Activated T-cell treated with anti-CD3 and anti-CD28 coated beads for 4 hours (primary cell): ENCODE data around the gene RPL32.
"Not testable (repeated sequence)": the region's sequence is repeated elsewhere in the genome, so short reads cannot be mapped to it uniquely, and the experiment has no call there.

Source experiments
- DNase-seq: peaks from one replicate; pipeline ENCODE4 v3.0.0-alpha.2; 2020

RPL32 gene

DNA sequence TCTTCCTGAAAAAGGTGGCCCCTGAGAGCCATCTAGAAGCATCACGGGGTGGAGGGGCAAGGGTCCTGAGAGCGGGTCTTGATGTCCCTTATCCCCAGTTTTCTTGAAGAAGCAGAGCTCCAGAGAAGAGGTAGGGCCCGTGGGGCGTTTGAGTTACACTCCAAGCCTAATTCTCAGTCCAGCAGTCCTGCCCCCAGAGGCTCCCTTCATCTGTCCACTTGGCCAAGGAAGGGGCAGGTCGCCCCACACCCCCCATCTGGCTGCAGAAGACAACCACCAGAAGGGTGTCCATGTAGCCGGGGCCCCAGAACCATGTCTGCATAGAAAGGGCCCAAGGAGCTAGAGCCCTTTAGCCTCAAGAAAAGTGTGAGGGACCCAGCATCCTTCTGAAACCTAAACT is 25.5 kb upstream of the RPL32 start:
- DNase-seq, result no peak

DNA sequence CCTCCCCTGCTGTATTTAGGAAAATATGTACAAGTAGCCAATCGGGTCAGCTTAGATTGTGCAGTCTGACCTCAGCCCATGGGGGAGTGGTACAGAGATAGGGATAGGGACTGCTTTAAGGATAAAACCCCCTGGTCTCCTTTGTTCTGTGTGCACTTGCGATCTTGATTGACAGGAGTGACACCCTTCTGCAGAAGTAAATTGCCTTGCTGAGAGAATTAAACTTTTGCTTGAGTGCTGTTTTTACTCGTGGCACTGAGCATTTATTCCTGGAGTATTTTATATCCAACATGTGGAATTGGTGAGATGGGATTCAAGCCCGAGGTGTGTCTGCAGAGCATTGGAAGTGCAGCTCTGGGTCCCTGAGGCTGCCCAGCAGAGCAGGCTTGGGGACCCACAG is 23.9 kb upstream of the RPL32 start:
- DNase-seq, result no peak

DNA sequence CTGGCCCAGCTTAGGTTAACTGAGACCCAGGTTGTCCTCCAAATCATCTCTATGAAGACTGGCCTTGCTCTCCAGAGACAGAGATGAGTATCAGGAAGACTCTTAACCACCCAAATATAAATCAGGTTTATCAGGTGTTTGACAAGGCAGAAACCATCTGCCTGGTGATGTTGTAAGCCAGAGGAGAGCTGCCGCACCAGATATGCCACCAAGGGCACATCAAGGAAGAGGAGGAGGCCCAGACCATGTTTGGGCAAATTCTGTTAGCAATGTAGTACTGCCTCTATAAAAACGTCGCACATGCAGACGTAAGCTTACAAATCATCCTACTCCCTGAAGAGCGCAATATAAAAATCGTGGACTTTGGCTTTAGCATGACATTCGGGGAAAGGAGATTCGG is 21.0 kb upstream of the RPL32 start:
- no peak for DNase-seq

DNA sequence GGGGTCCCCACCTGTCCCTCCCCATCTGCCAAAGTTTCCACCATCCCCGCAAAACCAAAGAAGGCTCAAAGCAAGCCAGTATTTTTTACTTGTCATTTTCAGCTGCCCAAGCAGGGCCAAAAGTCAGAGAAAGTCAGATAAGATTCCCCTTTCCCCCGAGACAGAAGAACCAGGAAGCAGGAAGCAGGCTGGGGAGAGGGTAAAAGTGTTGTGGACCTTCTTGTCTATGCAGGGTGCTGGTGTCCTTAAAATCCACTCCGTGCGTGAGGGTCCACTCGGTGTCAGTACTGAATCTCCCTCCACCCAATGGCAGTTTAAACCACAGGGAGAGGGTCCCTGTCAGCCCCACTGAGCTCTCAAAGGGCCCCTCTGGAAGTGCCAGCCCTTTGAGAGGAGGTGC is 20.2 kb upstream of the RPL32 start:
- DNase-seq, result no peak

- no peak for DNase-seq
These were observed 18.5 kb upstream of the RPL32 start for GRCh38 chr3:12859840-12860239.

DNA sequence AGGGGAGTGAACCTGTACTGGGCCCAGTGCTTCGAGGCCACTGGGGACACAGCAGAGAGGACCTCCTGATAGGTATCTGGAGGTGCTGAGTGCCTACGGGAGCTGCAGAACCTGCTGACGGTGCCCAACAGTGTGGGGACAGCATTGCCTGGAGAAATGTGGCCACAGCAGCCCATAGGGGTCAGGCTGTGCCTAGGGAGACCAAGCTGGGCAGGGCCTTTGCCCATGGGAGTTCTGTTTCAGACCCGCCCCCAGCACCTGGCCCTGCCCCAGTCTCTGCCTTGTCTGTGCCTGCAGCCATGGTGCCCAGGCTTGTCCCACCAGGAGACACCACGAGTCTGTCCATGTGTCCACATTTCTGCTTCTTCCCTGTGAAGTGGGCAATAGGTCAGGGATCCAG is 15.3 kb upstream of the RPL32 start:
- no peak for DNase-seq

DNA sequence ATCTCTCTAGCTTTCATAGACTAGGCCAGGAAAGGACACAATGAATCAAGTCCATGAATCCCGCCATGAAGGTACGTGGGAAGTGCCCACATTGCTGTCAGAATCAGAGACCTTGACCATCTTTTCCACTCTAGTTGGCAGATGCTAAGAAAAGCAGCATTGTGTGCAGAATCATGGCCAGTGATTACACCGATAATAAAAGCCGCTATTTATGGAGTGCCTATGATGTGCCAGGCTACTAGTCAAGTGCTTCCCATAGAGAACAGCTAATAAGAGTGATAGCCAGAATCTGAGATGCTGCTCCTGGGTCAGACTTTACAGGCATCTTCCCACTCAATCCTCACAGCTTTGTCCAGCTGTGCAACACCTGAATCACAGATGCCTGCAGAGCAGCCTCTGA is 13.2 kb upstream of the RPL32 start:
- DNase-seq, result no peak

- not testable (repeated sequence) for DNase-seq
These were observed 12.5 kb upstream of the RPL32 start for GRCh38 chr3:12853847-12854246.

GRCh38 chr3:12852201-12852600 is 10.8 kb upstream of the RPL32 start:
- no peak for DNase-seq

DNA sequence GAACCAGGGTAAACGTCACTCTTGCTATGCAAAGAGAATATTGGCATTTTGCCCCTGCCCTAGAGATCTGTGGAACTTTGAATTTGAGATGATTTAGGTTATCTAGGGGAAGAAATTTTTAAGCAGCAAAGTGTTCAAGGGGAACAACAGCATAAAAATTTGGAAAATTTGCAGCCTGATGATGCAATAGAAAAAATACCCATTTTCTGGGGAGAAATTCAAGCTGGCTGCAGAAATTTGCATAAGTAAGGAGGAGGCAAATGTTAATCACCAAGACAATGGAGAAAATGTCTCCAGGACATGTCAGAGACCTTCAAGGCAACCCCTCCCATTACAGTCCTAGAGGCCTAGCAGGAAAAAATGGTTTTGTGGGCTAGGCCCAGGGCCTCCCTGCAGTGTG is 4.4 kb upstream of the RPL32 start:
- DNase-seq, result no peak

DNA sequence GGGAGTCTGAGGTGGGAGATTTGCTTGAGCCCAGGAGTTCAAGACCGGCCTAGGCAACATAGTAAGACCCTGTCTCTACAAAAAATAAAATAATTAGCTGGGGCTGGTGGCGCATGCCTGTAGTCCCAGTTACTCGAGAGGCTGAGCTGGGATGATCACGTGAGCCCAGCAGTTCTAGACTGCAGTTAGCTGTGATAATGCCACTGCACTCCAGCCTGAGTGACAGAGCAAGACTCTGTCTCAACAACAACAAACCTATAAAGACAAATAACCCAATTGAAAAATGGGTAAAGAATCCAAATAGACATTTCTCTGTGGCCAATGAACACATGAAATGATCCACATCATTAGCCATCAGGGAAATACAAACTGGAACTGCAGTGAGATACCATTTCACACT is 1.1 kb upstream of the RPL32 start:
- DNase-seq, result no peak

DNA sequence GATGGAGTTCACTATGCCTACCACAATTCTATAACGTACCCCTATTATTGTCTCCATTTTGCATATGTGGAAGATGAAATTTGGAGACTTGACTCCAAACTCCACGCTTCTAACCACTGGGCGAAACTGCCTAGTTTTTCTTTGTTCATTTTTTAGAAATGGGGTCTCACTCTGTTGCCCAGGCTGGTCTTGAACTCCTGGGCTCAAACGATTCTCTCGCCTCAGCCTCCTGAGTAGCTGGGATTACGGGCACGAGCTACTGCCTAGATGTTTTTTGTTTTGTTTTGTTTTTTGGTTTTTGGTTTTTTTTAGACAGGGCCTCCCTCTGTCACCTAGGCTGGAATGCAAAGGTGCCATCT is 584 bp upstream of the RPL32 start:
- no peak for DNase-seq

- no peak for DNase-seq
These were observed 695 bp downstream of the RPL32 start for GRCh38 chr3:12840591-12841148.

DNA sequence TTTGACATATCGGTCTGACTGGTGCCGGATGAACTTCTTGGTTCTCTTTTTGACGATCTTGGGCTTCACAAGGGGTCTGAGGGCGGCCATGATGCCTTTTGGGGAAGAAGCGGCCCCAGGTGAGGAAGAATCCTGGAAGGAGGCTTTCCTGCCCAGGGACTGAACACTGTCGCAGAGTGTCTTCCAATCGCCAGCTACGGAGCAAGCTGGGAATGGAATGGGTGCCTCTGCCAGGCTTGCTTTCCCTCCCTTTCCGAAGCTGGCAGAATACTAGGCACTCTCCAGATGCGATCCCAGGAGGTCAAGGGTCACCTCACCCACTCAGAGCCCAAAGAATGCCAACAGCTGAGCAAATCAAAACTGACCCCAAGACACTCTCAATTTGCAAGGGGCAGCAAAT is 1.2 kb downstream of the RPL32 start:
- DNase-seq, result not testable (repeated sequence)

GRCh38 chr3:12839156-12839946 is 2.0 kb downstream of the RPL32 start:
- no peak for DNase-seq

DNA sequence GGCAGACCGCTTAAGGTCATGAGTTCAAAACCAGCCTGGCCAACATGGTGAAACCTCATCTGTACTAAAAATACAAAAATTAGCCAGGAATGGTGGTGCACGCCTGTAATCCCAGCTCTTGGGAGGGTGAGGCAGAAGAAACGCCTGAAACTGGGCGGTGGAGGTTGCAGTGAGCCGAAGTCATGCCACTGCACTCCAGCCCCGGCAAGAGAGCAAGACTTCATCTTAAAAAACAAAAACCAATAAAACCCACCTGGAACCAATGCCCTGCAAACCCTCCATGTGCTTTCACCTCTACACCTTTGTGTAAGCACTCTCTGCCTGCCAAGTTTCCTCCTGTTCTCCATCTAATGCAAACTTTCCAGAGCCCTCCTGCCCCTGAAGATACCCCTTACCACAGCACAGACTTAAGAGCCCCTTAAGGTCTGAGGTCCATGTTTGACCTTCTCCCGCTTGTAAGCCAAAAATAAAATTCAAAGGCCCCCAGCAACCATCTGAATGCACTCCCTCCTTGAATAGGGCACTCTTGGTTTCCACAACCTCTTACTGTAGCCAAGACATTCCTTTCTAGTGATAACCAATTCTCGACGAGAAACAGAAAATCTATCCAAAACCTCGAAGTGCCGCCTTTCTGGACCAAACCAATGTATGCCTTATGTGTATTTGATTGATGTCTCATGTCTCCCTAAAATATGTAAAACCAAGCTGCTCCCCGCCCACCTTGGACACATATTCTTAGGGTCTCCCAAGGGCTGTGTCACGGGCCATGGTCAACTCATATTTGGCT is 3.0 kb downstream of the RPL32 start:
- no peak for DNase-seq

- DNase-seq, result no peak
These were observed 3.9 kb downstream of the RPL32 start for GRCh38 chr3:12837295-12837986.

DNA sequence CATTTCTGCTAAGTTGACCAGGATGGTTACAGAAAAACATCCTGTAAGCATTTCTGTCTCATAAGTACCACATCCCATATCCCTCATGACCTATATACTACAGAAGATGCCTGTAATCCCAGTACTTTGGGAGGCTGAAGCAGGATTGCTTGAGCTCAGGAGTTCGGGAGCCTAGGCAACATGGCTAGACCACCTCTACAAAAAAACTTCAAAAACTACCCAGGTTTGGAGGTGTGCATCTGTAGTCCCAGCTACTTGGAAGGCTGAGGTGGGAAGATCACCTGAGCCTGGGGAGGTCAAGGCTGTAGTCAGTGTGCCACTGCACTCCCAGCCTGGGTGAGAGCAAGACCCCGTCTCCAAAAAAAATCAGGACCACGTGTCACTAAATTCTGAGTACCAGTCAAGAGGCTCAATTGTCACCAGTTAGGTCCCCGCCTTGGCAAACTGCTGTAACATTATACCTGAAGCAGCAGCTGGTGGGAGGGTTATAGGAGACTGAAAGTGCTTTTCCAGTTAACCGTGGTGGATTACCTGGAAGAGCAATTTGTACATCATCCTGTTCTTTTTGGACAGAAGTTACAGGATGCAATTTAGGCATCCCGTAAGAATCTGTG is 6.2 kb downstream of the RPL32 start:
- DNase-seq, result no peak

DNA sequence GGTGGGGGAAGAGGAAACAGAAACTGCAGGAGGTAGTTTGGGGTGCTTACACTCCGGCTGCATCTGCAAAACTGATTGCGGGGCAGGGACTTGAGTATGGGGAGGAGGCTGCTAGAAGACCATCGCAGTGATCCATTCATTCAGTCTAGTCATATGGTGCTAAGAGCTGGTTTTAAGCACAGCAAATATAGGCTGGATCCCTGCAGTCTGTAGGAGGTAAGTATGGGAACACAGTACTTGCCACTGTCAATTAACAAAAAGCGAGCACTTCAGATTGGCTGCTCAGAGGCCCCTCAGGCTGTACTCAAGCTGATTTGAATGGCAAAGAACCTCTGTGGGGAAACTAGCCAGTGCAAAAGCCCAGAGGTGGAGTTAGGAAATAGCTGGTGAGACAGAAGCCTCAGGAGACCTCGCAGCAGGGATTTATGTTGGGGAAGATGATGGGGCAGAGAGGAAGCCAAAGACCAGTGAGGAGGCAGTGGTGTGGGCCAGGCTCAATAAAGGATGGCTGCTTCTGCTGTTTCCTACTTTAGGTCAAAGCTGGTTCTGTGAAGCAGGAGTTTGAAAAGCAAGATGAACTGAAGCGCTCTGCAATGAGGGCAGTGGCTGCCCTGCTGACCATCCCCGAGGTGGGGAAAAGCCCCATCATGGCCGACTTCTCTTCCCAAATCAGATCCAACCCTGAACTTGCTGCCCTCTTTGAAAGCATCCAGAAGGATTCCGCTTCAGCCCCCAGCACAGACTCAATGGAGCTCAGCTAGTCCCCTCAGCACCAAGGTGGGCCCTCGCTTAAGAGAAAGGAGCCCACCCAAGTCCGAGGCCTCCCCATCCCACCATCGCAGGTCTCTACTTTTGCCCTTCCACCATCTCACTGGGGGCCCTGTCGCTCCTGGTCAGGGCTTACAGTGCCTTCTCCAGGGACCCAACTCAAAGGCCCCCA is 7.9 kb downstream of the RPL32 start:
- no peak for DNase-seq

DNA sequence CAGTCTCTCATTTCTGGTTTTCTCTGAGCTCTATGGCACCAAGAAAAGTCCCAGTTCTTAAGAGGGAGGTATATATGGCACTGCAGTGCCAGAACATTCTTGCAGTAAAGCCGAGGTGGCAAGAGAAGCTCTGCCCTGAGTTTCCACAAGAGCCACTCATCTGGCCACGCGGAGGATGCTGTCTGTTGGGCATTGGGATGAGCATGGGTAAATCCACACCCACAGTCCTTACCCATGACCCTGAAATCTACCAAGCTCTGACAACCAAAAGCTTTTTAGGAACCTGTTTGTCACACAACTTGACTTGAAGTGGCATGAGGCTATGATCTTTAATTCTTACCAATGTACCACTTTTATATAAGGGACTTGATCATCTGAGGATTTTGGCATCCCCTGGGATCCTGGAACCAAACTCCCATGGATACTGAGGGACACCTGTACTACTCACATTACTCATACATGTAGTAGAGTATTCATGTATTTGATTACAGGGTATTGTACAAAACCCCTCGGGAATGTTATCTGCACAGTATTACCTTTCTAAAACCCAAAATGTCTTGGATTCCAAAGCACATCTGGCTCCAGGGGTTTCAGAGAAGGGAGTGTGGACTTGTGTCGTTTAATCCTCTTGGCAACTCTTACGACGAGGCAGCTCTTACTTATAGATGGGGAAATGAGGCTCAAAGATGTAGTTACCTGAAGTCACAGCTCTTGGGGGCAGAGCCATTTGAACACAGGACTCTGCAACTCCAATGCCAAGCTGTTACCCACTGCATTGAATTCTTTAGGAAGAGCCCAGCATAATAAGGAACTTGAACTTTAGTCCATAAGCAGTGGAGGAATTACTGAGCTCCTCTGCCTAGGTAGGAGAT is 8.8 kb downstream of the RPL32 start:
- no peak for DNase-seq

DNA sequence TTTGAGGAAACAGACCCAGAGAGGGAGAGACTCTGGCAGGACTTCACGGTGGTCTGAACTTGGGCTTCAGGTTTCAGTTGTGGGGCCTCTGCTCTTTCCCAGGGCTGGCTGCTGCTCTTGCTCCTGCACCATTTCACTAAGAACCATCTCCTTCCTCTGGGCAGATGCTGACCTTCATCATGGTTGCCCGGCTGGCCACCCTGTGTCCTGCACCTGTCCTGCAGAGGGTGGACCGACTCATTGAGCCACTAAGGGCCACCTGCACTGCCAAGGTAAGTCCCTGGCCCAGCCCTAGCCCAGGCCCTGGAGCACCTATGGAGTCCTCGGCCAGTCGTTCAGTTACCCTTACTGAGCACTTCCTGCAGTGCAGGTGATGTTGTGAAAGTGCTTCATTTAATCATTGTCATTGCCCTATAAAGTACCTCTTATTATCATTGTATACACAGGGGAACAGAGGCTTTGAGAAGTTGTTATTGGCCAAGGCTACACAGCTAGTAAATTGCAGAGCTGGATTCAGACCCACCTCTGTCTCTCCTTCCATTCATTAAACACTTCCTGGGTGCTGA is 10.0 kb downstream of the RPL32 start:
- DNase-seq, result no peak
